Activated T-cell treated with anti-CD3 and anti-CD28 coated beads, Interleukin-2, amount 50 U/mL, for 72 hours (primary cell): Measurements from ENCODE around the gene BICRAL. TPM values are rescaled to one million over a fixed set of nuclear protein-coding genes. Genes with fewer than 3 reads are reported as not detected.

Experiments
- ATAC-seq, 2 donors: fragments of 150-1000 bp; cut with Tn5 transposase; replicated peaks in 1 of 2; 2 replicates each; pipeline ENCODE4 v1.10.0; 2021; ENCODE audit warnings: moderate library complexity in 2 of 2, mild to moderate bottlenecking in 1 of 2
- DNase-seq, 2 donors: peaks; one replicate each; pipeline ENCODE4 v3.0.0; 2021 to 2022; ENCODE audit warnings: mixed read lengths in 1 of 2
- H3K27ac Mint-ChIP-seq: one replicate; pipeline ENCODE4 v1.8.0; 2022; ENCODE audit warnings: mild to moderate bottlenecking, moderate library complexity, mixed read lengths
- H3K27me3 Mint-ChIP-seq: one replicate; pipeline ENCODE4 v1.8.0; 2022; ENCODE audit warnings: low read depth, mixed read lengths
- H3K36me3 Mint-ChIP-seq, 2 donors: one replicate each; pipeline ENCODE4 v1.8.0; 2022; ENCODE audit warnings: mixed read lengths in 2 of 2, mild to moderate bottlenecking in 1 of 2; ENCODE audit not compliant: insufficient read depth in 2 of 2
- H3K4me1 Mint-ChIP-seq: one replicate; pipeline ENCODE4 v1.8.0; 2022; ENCODE audit warnings: low read depth, mixed read lengths
- H3K4me3 Mint-ChIP-seq, 2 donors: one replicate each; pipeline ENCODE4 v1.8.0; 2022; ENCODE audit warnings: mild to moderate bottlenecking in 2 of 2, mixed read lengths in 2 of 2, moderate library complexity in 2 of 2
- H3K9me3 Mint-ChIP-seq, 2 donors: one replicate each; pipeline ENCODE4 v1.8.0; 2022; ENCODE audit warnings: mixed read lengths in 2 of 2
- total RNA-seq, 2 donors: library from RNA; stranded (reverse); gene quantifications; one replicate each; pipeline ENCODE4 v1.2.3, GENCODE V29; 2022

Gene BICRAL
- total RNA-seq, 2 donors from 2014 or later = 21.9 to 24.4 TPM

DNA sequence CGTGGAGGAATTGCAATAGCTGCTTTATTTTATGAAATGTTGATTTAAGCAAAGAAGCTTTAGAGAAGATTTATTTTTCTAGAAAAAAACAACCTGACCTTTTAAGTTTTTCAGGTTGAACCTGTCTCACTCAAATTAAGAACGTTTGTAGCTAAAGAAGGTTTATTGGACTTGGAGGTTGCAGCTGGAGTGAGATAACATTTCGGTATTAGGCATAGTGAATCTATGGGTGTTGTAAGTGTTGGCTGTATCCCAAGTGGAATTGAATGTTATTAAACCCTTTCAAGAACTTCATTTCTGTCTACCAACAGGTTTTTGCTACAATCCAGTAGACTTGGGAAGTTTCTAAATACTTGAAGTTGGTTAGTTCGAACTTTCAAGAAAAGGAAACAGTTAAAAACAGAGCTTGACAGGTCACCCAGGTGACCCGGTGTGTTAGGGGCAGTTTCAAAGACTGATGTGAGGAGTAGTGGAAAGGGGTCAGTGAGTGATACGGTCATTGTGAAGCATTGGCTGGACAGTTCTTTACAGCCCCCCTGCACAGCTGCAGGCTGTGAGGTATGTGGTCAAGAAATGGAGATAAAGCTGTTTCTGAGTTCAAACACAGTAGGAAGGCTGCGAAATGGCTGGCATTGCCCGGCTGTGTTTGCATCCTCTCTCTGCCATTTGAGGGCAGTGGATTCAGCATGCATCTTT is 33.5 kb upstream of the BICRAL start:
- Mint-ChIP-seq H3K27me3 (no peaks in the 10 kb centered on the region), H3K27ac (no peak overlapping the region), H3K4me1 (peaks cover 38% of the 10 kb centered on the region), H3K36me3 (peaks cover 3 to 11% of the 10 kb centered on the region in 2 donors), H3K4me3 (peak overlapping the region; percentile 91 to 97), H3K9me3 (no peaks in the 10 kb centered on the region)
- DNase-seq (no peak), ATAC-seq (no peak)

DNA sequence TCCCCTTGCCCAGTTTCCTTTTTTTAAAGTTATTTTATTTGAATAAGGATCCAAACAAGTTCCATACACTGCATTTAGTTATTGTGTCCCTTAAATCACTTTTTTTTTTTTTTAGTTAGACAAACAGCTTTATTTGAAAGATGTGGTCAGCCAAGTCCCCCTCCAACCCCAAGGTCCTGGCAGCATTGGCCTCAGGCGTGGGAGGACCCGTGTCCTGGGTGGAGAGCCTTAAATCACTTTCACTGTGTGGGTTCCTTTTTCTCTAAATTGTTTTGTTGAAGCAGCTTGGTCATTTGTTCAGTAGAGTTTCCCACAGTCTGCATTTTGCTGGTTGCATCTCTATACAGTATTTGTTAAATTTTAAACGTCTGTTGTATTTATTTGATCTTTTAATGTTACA is 30.8 kb upstream of the BICRAL start:
- no peak for DNase-seq
- Mint-ChIP-seq H3K27ac (no peak overlapping the region), H3K9me3 (no peaks in the 10 kb centered on the region), H3K4me3 (no peak overlapping the region), H3K27me3 (no peaks in the 10 kb centered on the region), H3K36me3 (peaks cover 0 to 4% of the 10 kb centered on the region in 2 donors), H3K4me1 (peaks cover 23% of the 10 kb centered on the region)
- ATAC-seq = no peak

DNA sequence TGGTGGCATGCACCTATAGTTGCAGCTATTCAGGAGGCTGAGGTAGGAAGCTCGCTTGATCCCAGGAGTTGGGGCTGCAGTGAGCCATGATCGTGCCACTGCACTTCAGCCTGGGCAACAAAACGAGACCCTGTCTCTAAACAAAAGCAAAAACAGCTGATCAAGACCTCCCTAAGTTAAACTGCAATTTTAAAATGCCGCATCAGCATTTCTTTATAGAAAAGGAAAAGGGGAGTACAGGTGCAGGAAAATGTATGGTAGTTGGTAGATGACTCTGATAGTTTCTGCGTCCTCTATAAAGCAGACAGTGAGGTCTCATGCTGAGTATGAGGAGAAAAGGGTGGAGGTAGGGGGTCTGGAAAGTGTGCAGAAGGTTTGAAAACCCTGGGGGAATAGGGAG is 27.1 kb upstream of the BICRAL start:
- Mint-ChIP-seq H3K4me3 (no peak overlapping the region), H3K27ac (no peak overlapping the region), H3K36me3 (peaks cover 0 to 6% of the 10 kb centered on the region in 2 donors), H3K4me1 (peaks cover 7% of the 10 kb centered on the region), H3K9me3 (no peaks in the 10 kb centered on the region), H3K27me3 (no peaks in the 10 kb centered on the region)
- no peak for DNase-seq
- no peak for ATAC-seq

DNA sequence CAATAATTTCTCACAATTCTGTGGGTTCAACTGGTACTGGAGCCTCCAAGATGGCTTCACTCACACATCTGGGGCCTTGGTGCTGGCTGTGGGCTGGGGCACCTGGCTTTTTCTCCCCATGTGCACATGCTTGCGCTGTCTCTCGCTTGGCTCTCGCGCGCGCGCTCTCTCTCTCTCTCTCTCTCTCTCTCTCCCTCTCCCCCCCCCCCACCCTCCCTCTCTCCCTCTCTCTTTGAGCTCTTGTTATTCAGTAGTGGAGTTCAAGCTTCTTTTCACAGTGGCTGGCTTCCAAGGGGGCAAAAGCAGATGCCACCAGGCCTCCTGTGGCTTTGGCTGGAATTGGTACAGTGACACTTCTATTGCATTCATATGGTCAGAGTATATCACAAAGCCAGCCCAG is 25.1 kb upstream of the BICRAL start:
- Mint-ChIP-seq H3K36me3 (peaks cover 0 to 6% of the 10 kb centered on the region in 2 donors), H3K27ac (no peak overlapping the region), H3K9me3 (no peaks in the 10 kb centered on the region), H3K4me3 (no peak overlapping the region), H3K27me3 (no peaks in the 10 kb centered on the region), H3K4me1 (peaks cover 7% of the 10 kb centered on the region)
- ATAC-seq (no peak), DNase-seq (no peak)

DNA sequence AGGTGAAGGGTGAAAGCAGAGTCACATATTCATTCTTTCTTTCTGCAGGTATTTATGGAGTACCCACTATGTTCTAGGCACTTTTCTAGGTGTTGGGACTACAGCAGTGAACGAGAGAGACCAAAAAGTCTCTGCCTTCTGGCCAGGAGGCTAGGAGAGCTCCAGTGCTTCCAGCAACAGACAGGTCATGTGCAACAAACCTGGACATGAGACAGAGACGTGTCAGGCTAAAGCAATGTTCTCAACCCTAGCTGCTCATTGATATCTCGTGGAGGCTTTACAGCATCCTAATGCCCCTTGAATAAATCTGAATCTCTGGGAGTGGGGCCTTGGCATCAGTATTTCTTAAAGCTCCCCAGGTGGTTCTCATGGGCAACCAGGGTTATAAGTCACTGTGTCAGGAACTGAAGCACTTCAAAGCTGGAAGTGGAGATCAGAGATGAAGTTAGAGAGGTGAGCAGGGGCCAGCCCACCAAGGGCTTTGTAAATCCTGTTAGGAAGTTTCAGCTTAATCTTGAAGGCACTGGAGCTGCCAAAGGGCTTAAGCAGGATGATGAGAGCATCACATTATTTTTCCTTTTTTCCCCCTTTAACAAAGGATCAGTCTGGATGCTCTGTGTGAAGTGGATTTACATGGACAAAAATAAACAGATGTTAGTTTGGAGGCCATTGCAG is 23.0 kb upstream of the BICRAL start:
- no peak for ATAC-seq
- H3K4me1 Mint-ChIP-seq = peaks cover 12% of the 10 kb centered on the region
- no peaks in the 10 kb centered on the region for H3K9me3 Mint-ChIP-seq
- no peaks in the 10 kb centered on the region for H3K27me3 Mint-ChIP-seq
- H3K36me3 Mint-ChIP-seq = peaks cover 0 to 6% of the 10 kb centered on the region in 2 donors
- no peak overlapping the region for H3K4me3 Mint-ChIP-seq
- H3K27ac Mint-ChIP-seq = no peak overlapping the region
- no peak for DNase-seq

DNA sequence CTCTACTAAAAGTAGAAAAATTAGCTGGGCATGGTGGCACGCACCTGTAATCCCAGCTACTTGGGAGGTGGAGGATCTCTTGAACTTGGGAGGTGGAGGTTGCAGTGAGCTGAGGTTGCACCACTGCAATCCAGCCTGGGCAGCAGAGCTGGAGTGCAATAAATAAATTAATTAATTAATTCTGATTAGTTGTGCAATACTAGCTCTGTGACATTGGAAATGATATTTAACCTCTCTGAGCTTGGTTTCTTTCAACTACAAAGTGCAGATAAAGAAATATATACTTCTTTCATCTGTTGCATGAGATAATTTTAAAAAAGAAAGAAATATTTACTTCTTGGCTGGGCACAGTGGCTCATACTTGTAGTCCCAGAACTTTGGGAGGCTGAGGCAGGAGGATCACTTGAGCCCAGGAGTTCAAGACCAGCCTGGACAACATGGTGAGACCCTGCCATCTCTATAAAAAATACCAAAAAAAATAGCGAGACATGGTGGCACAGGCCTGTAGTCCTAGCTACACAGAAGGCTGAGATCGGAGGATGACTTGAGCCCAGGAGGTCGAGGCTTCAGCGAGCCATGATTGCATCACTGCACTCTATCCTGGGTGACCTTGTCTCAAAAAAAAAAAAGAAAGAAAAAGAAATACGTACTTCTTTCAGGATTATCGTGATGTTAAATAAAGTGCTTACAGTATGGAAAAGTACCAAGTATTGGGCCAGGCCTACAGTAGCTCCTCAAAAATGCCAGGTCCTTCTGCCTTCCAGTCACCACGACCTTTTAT is 20.4 kb upstream of the BICRAL start:
- peaks cover 2 to 6% of the 10 kb centered on the region in 2 donors for H3K36me3 Mint-ChIP-seq
- H3K27ac Mint-ChIP-seq = no peak overlapping the region
- ATAC-seq = no peak
- DNase-seq = no peak
- no peaks in the 10 kb centered on the region for H3K9me3 Mint-ChIP-seq
- H3K4me3 Mint-ChIP-seq = no peak overlapping the region
- no peaks in the 10 kb centered on the region for H3K27me3 Mint-ChIP-seq
- peaks cover 12% of the 10 kb centered on the region for H3K4me1 Mint-ChIP-seq

DNA sequence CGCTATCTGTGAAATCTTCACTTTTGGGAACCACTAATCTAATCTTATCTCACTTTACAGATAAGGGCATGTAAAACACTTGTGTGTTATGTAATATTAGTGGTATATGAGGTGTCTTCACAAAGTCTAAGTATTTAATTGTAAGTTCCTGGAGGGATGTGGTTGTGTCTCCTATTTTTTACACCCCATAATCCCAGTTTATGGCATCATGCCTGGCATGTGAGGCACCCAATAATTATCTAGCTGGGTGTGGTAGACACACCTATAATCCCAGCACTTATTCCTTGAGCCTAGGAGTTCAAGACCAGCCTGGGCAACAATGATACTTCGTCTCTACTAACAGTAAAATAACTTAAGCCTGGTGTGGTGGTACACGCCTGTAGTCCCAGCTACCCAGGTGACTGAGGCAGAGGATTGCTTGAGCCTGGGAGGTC is 19.4 kb upstream of the BICRAL start:
- Mint-ChIP-seq H3K9me3 (no peaks in the 10 kb centered on the region), H3K27me3 (no peaks in the 10 kb centered on the region), H3K36me3 (peaks cover 2 to 6% of the 10 kb centered on the region in 2 donors), H3K4me1 (peaks cover 10% of the 10 kb centered on the region), H3K27ac (no peak overlapping the region), H3K4me3 (no peak overlapping the region)
- DNase-seq = no peak
- ATAC-seq = no peak

DNA sequence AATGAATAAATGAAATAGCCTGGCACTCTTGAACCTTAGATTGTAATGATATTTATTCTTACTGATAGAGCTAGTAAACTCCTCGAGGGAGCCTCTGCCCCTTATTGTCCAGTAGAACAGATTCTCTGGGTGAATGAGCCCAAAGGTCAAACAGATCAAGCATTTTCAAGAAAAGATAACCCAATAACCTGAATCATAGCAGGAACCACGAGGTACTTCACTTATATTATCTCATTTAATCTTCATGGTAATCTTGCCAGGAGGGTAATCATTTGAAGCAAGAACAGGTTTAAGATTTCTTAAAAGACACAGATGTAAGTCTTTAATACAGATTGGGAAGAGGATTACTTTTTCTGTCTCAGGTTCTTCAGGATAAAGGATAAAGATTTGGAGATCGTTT is 18.9 kb upstream of the BICRAL start:
- H3K27me3 Mint-ChIP-seq = no peaks in the 10 kb centered on the region
- DNase-seq = no peak
- H3K36me3 Mint-ChIP-seq = peaks cover 2 to 5% of the 10 kb centered on the region in 2 donors
- no peak overlapping the region for H3K4me3 Mint-ChIP-seq
- peaks cover 10% of the 10 kb centered on the region for H3K4me1 Mint-ChIP-seq
- ATAC-seq = no peak
- H3K27ac Mint-ChIP-seq = no peak overlapping the region
- H3K9me3 Mint-ChIP-seq = no peaks in the 10 kb centered on the region

DNA sequence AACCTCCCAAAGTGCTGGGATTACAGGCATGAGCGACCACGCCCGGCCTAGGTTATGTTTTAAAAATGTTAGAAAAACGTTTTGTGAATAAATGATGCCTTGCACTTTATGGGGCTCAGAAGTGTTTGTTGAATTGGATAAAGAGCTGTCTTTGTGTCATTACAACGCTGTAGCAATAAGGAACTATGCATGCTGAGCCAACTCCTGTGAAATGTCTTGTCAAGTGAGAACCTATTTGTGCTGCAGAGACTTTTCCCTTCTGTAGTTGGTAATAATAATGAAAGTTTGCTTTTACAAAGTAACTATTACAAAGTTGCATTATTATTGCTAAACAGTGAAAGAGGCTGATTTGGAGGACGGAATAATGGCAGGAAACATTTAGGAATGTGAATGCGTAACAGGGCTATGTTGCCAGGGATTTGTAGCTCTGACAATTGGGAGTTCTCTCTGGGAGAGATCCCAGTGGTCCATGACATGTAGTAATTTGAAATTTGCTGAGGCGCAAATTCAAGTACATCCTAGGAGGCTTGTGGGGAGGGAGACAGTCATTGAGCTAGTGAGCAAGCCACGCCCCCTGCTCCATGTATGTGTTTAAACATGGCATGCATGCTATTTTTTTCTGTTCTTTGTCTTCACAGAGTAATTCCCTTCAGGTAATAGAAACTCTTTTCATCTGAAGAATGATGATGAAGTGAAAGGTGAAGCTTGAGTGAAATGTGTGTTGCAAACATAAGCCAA is 16.8 kb upstream of the BICRAL start:
- no peaks in the 10 kb centered on the region for H3K27me3 Mint-ChIP-seq
- ATAC-seq = no peak
- no peaks in the 10 kb centered on the region for H3K9me3 Mint-ChIP-seq
- H3K4me1 Mint-ChIP-seq = peaks cover 18% of the 10 kb centered on the region
- H3K27ac Mint-ChIP-seq = no peak overlapping the region
- H3K36me3 Mint-ChIP-seq = peaks cover 0 to 2% of the 10 kb centered on the region in 2 donors
- H3K4me3 Mint-ChIP-seq = no peak overlapping the region
- no peak for DNase-seq

DNA sequence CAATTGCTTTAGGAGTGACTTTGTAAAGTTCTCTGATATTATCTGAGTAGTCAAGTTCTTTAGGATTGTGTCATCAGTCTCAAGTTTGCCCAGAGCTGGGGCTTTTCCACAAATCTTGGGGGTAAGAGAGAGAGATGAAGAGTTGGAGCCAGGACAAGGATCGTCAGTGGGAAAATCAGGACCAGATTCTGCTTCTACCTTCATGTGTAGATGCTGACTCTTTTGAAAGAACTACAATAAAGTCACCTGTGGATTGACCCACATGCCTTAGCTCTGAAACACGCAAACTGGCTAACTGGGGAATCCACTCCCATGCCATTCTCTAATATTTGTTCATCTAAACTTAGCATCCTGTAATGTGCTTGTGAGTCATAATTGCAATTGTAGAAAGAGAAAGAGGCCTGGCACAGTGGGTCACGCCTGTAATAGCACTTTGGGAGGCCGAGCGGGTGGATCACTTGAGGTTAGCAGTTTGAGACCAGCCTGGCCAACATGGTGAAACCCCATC is 15.6 kb upstream of the BICRAL start:
- H3K9me3 Mint-ChIP-seq = no peaks in the 10 kb centered on the region
- no peak for ATAC-seq
- H3K4me3 Mint-ChIP-seq = no peak overlapping the region
- H3K27me3 Mint-ChIP-seq = no peaks in the 10 kb centered on the region
- H3K4me1 Mint-ChIP-seq = peaks cover 24% of the 10 kb centered on the region
- no peak overlapping the region for H3K27ac Mint-ChIP-seq
- peaks cover 0 to 2% of the 10 kb centered on the region in 2 donors for H3K36me3 Mint-ChIP-seq
- DNase-seq = no peak

DNA sequence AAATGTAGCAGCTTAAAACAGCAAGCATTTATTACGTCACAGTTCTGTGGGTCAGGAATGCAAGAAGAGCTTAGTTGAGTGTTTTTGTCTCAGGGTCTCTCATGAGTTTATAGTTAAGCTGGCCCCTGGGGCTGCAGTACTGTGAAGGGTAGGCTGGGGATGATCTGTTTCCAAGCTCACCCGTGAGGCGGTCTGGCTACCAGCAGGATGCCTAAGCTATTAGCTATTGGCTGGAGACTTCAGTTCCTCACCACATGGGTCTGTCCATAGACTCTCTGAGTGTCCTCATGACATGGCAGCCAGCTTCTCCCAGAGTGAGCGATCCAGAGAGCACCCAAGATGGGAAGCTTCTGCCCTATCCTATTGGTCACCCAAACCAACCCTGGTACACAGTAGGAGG is 12.8 kb upstream of the BICRAL start:
- Mint-ChIP-seq H3K27ac (no peak overlapping the region), H3K4me1 (peaks cover 42% of the 10 kb centered on the region), H3K4me3 (no peak overlapping the region), H3K9me3 (no peaks in the 10 kb centered on the region), H3K36me3 (peaks cover 1 to 2% of the 10 kb centered on the region in 2 donors), H3K27me3 (no peaks in the 10 kb centered on the region)
- no peak for ATAC-seq
- no peak for DNase-seq

DNA sequence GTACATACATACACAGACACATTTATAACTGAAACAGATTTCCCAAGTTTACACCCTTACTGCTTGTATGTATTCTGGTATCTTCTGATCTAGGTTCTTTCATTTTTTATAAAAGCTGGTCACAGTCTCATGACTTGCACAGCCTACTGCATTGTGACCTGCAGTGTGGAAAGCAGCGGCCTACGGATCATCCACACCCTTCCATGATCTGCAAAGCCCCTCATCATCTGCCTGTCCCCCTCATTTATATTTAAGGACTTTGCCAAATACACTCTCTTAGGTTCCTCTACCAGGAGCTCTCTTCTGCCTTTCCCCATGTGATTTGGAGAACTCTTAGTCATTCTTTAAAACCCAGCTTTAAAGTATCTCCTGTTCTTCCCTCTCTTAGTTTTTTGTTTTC is 12.0 kb upstream of the BICRAL start:
- ATAC-seq (no peak), DNase-seq (no peak)
- Mint-ChIP-seq H3K4me1 (peaks cover 48% of the 10 kb centered on the region), H3K4me3 (no peak overlapping the region), H3K36me3 (peaks cover 1 to 2% of the 10 kb centered on the region in 2 donors), H3K27ac (no peak overlapping the region), H3K27me3 (no peaks in the 10 kb centered on the region), H3K9me3 (no peaks in the 10 kb centered on the region)
